Measurements from ENCODE around the gene ASCC2.
A peak's percentile ranks its signal among the peaks of the same experiment; 100 is the strongest.
"Not testable (repeated sequence)": the region's sequence is repeated elsewhere in the genome, so short reads cannot be mapped to it uniquely, and the experiment has no call there.

Gene ASCC2

GRCh38 chr22:29837741-29838598, at the start of gene ASCC2:
Gene ASCC2 (minus strand): TSS chr22:29838274. CDS start chr22:29832325, 5,949 bp downstream.
- DNase-seq (ENCODE audit: low spot score) (peak; percentile 85), FAIRE-seq (no peak)

- DNase-seq (ENCODE audit: low spot score): no peak
- FAIRE-seq: no peak
Measured at GRCh38 chr22:29887358-29887757, 49.3 kb upstream of the ASCC2 start.

GRCh38 chr22:29886596-29886995, 48.5 kb upstream of the ASCC2 start:
- no peak for FAIRE-seq
- DNase-seq (ENCODE audit: low spot score): no peak

GRCh38 chr22:29885610-29886009, 47.5 kb upstream of the ASCC2 start:
- FAIRE-seq: no peak
- DNase-seq (ENCODE audit: low spot score): no peak

GRCh38 chr22:29883775-29884097, 45.7 kb upstream of the ASCC2 start:
- peak; percentile 37 for FAIRE-seq
- DNase-seq (ENCODE audit: low spot score): no peak

GRCh38 chr22:29883045-29883774, 45.1 kb upstream of the ASCC2 start, which contains the start of gene MTMR3:
Gene MTMR3 (plus strand): TSS chr22:29883174. CDS start chr22:29971060, 87,886 bp downstream.
- FAIRE-seq (peak; percentile 99), DNase-seq (ENCODE audit: low spot score) (peak; percentile 88)

GRCh38 chr22:29882716-29883044, 44.6 kb upstream of the ASCC2 start:
- DNase-seq (ENCODE audit: low spot score) (no peak), FAIRE-seq (no peak)

GRCh38 chr22:29879753-29880152, 41.7 kb upstream of the ASCC2 start:
- FAIRE-seq: no peak
- DNase-seq (ENCODE audit: low spot score): no peak

GRCh38 chr22:29877620-29878019, 39.5 kb upstream of the ASCC2 start:
- no peak for FAIRE-seq
- no peak for DNase-seq (ENCODE audit: low spot score)

GRCh38 chr22:29873943-29874342, 35.9 kb upstream of the ASCC2 start:
- no peak for DNase-seq (ENCODE audit: low spot score)
- peak; percentile 5 for FAIRE-seq

GRCh38 chr22:29872989-29873388, 34.9 kb upstream of the ASCC2 start:
- DNase-seq (ENCODE audit: low spot score) (no peak), FAIRE-seq (no peak)

- no peak for FAIRE-seq
Measured at GRCh38 chr22:29872144-29872893, 34.2 kb upstream of the ASCC2 start.

GRCh38 chr22:29871684-29872083, 33.6 kb upstream of the ASCC2 start:
- DNase-seq (ENCODE audit: low spot score) (no peak), FAIRE-seq (no peak)

More at GRCh38 chr22:29872144-29872893, 34.2 kb upstream of the ASCC2 start:
- DNase-seq (ENCODE audit: low spot score): no peak

- no peak for FAIRE-seq
- no peak for DNase-seq (ENCODE audit: low spot score)
Measured at GRCh38 chr22:29870574-29870973, 32.5 kb upstream of the ASCC2 start.

- FAIRE-seq (peak; percentile 69), DNase-seq (ENCODE audit: low spot score) (no peak)
Measured at GRCh38 chr22:29867851-29868250, 29.8 kb upstream of the ASCC2 start.

GRCh38 chr22:29867260-29867659, 29.2 kb upstream of the ASCC2 start:
- DNase-seq (ENCODE audit: low spot score): no peak
- FAIRE-seq: no peak

- not testable (repeated sequence) for FAIRE-seq
Measured at GRCh38 chr22:29865572-29865971, 27.5 kb upstream of the ASCC2 start.

GRCh38 chr22:29861672-29862297, 23.7 kb upstream of the ASCC2 start:
- FAIRE-seq: no peak
- DNase-seq (ENCODE audit: low spot score): no peak

More at GRCh38 chr22:29865572-29865971, 27.5 kb upstream of the ASCC2 start:
- DNase-seq (ENCODE audit: low spot score): not testable (repeated sequence)

- FAIRE-seq: no peak
- DNase-seq (ENCODE audit: low spot score): no peak
Measured at GRCh38 chr22:29860006-29860766, 22.1 kb upstream of the ASCC2 start.

- DNase-seq (ENCODE audit: low spot score); FAIRE-seq: not testable (repeated sequence)
Measured at GRCh38 chr22:29859030-29859429, 21.0 kb upstream of the ASCC2 start.

GRCh38 chr22:29856496-29856895, 18.4 kb upstream of the ASCC2 start:
- DNase-seq (ENCODE audit: low spot score): no peak
- FAIRE-seq: no peak
